ENCODE measurements around the gene ASPSCR1.

Gene ASPSCR1

GRCh38 chr17:81940538-81941483, 36.6 kb upstream of the ASPSCR1 start:
- 95% methylated on average over 56 of the region's 56 CpGs for WGBS
- Histone ChIP-seq H3K4me3 (ENCODE audit: insufficient read depth in 1 of 2, low read depth in 1 of 2, low read length in 2 of 2) (no peak overlapping the region), H3K36me3 (ENCODE audit: control insufficient read depth in 1 of 2, insufficient read depth in 2 of 2, low read depth in 1 of 2, low read length in 2 of 2) (no peaks in the 10 kb centered on the region), H4K8ac (ENCODE audit: low read length) (no peak overlapping the region), H2BK5ac (ENCODE audit: low read depth, low read length, poor library complexity, severe bottlenecking) (no peak overlapping the region), H2AFZ (ENCODE audit: low read depth, low read length) (no peak overlapping the region), H3K18ac (ENCODE audit: low read depth in 1 of 2, low read length in 2 of 2) (no peak overlapping the region), H3K14ac (ENCODE audit: low read length in 2 of 2) (peak overlapping the region in 1 of 2 experiments; percentile 22), H3K4ac (ENCODE audit: low read depth in 1 of 2, low read length in 2 of 2) (no peak overlapping the region), H3K23ac (ENCODE audit: low read length in 2 of 2) (no peak overlapping the region), H3K4me2 (ENCODE audit: low read length, poor library complexity, severe bottlenecking) (no peak overlapping the region), H4K91ac (ENCODE audit: low read length) (no peak overlapping the region), H2BK15ac (ENCODE audit: low read depth, poor library complexity, severe bottlenecking) (no peak overlapping the region), H2BK12ac (ENCODE audit: low read length in 2 of 2) (peak overlapping the region in 1 of 2 experiments; percentile 31), H2BK120ac (ENCODE audit: low read depth, low read length) (no peak overlapping the region), H3K27me3 (ENCODE audit: control insufficient read depth in 1 of 2, insufficient read depth in 1 of 2, low read length in 2 of 2) (peaks cover 13 to 47% of the 10 kb centered on the region in 2 experiments), H3K9ac (ENCODE audit: low read length) (no peak overlapping the region), H3K4me1 (ENCODE audit: control insufficient read depth, insufficient read depth, low read depth, low read length) (peaks cover 14% of the 10 kb centered on the region), H2AK5ac (ENCODE audit: low read length, severe bottlenecking) (no peak overlapping the region), H3K9me3 (ENCODE audit: control insufficient read depth, low read length) (no peaks in the 10 kb centered on the region), H3K27ac (ENCODE audit: low read length, poor library complexity, severe bottlenecking) (no peak overlapping the region), H3K79me1 (replicated peaks; ENCODE audit: low read length, poor library complexity, severe bottlenecking) (peaks cover 6% of the 10 kb centered on the region)
- DNase-seq, result no peak

GRCh38 chr17:81941484-81942166, 35.8 kb upstream of the ASPSCR1 start:
- H2AFZ ChIP-seq (ENCODE audit: low read depth, low read length), result no peak overlapping the region
- H2AK5ac ChIP-seq (ENCODE audit: low read length, severe bottlenecking), result no peak overlapping the region
- no peak overlapping the region for H4K8ac ChIP-seq (ENCODE audit: low read length)
- H3K14ac ChIP-seq (ENCODE audit: low read length in 2 of 2), result no peak overlapping the region
- no peak overlapping the region for H3K27ac ChIP-seq (ENCODE audit: low read length, poor library complexity, severe bottlenecking)
- WGBS, result 56% methylated on average over 29 of the region's 30 CpGs
- no peak overlapping the region for H2BK120ac ChIP-seq (ENCODE audit: low read depth, low read length)
- H3K4ac ChIP-seq (ENCODE audit: low read depth in 1 of 2, low read length in 2 of 2), result no peak overlapping the region
- H3K36me3 ChIP-seq (ENCODE audit: control insufficient read depth in 1 of 2, insufficient read depth in 2 of 2, low read depth in 1 of 2, low read length in 2 of 2), result no peaks in the 10 kb centered on the region
- H3K4me2 ChIP-seq (ENCODE audit: low read length, poor library complexity, severe bottlenecking), result no peak overlapping the region
- no peak overlapping the region for H4K91ac ChIP-seq (ENCODE audit: low read length)
- H3K27me3 ChIP-seq (ENCODE audit: control insufficient read depth in 1 of 2, insufficient read depth in 1 of 2, low read length in 2 of 2), result peaks cover 13 to 47% of the 10 kb centered on the region in 2 experiments
- no peak overlapping the region for H3K9ac ChIP-seq (ENCODE audit: low read length)
- no peak overlapping the region for H3K23ac ChIP-seq (ENCODE audit: low read length in 2 of 2)
- DNase-seq, result no peak
- H3K4me3 ChIP-seq (ENCODE audit: insufficient read depth in 1 of 2, low read depth in 1 of 2, low read length in 2 of 2), result no peak overlapping the region
- H3K18ac ChIP-seq (ENCODE audit: low read depth in 1 of 2, low read length in 2 of 2), result no peak overlapping the region
- H2BK12ac ChIP-seq (ENCODE audit: low read length in 2 of 2), result no peak overlapping the region
- peaks cover 1% of the 10 kb centered on the region for H3K79me1 ChIP-seq (replicated peaks; ENCODE audit: low read length, poor library complexity, severe bottlenecking)
- H3K9me3 ChIP-seq (ENCODE audit: control insufficient read depth, low read length), result no peaks in the 10 kb centered on the region
- H3K4me1 ChIP-seq (ENCODE audit: control insufficient read depth, insufficient read depth, low read depth, low read length), result peaks cover 9% of the 10 kb centered on the region
- no peak overlapping the region for H2BK5ac ChIP-seq (ENCODE audit: low read depth, low read length, poor library complexity, severe bottlenecking)
- H2BK15ac ChIP-seq (ENCODE audit: low read depth, poor library complexity, severe bottlenecking), result peak overlapping the region; percentile 19

GRCh38 chr17:81942167-81942553, 35.3 kb upstream of the ASPSCR1 start:
- no peak for DNase-seq
- H4K8ac ChIP-seq (ENCODE audit: low read length), result no peak overlapping the region
- H3K4me1 ChIP-seq (ENCODE audit: control insufficient read depth, insufficient read depth, low read depth, low read length), result peaks cover 6% of the 10 kb centered on the region
- H3K23ac ChIP-seq (ENCODE audit: low read length in 2 of 2), result no peak overlapping the region
- H2AFZ ChIP-seq (ENCODE audit: low read depth, low read length), result no peak overlapping the region
- H3K9ac ChIP-seq (ENCODE audit: low read length), result no peak overlapping the region
- H3K27me3 ChIP-seq (ENCODE audit: control insufficient read depth in 1 of 2, insufficient read depth in 1 of 2, low read length in 2 of 2), result peaks cover 13 to 50% of the 10 kb centered on the region in 2 experiments
- H3K36me3 ChIP-seq (ENCODE audit: control insufficient read depth in 1 of 2, insufficient read depth in 2 of 2, low read depth in 1 of 2, low read length in 2 of 2), result no peaks in the 10 kb centered on the region
- no peak overlapping the region for H2BK12ac ChIP-seq (ENCODE audit: low read length in 2 of 2)
- no peak overlapping the region for H2AK5ac ChIP-seq (ENCODE audit: low read length, severe bottlenecking)
- no peak overlapping the region for H3K14ac ChIP-seq (ENCODE audit: low read length in 2 of 2)
- no peak overlapping the region for H3K4me3 ChIP-seq (ENCODE audit: insufficient read depth in 1 of 2, low read depth in 1 of 2, low read length in 2 of 2)
- no peak overlapping the region for H2BK120ac ChIP-seq (ENCODE audit: low read depth, low read length)
- no peak overlapping the region for H4K91ac ChIP-seq (ENCODE audit: low read length)
- H2BK15ac ChIP-seq (ENCODE audit: low read depth, poor library complexity, severe bottlenecking), result peak overlapping the region; percentile 19
- no peaks in the 10 kb centered on the region for H3K9me3 ChIP-seq (ENCODE audit: control insufficient read depth, low read length)
- H3K18ac ChIP-seq (ENCODE audit: low read depth in 1 of 2, low read length in 2 of 2), result no peak overlapping the region
- H3K79me1 ChIP-seq (replicated peaks; ENCODE audit: low read length, poor library complexity, severe bottlenecking), result no peaks in the 10 kb centered on the region
- no peak overlapping the region for H2BK5ac ChIP-seq (ENCODE audit: low read depth, low read length, poor library complexity, severe bottlenecking)
- H3K27ac ChIP-seq (ENCODE audit: low read length, poor library complexity, severe bottlenecking), result no peak overlapping the region
- H3K4me2 ChIP-seq (ENCODE audit: low read length, poor library complexity, severe bottlenecking), result no peak overlapping the region
- 77% methylated on average over 7 of the region's 12 CpGs for WGBS
- H3K4ac ChIP-seq (ENCODE audit: low read depth in 1 of 2, low read length in 2 of 2), result no peak overlapping the region

- H3K36me3 ChIP-seq (ENCODE audit: control insufficient read depth in 1 of 2, insufficient read depth in 2 of 2, low read depth in 1 of 2, low read length in 2 of 2), result no peaks in the 10 kb centered on the region
- DNase-seq, result no peak
- H3K79me1 ChIP-seq (replicated peaks; ENCODE audit: low read length, poor library complexity, severe bottlenecking), result no peaks in the 10 kb centered on the region
- H2AFZ ChIP-seq (ENCODE audit: low read depth, low read length), result no peak overlapping the region
- no peak overlapping the region for H3K27ac ChIP-seq (ENCODE audit: low read length, poor library complexity, severe bottlenecking)
- no peak overlapping the region for H2BK12ac ChIP-seq (ENCODE audit: low read length in 2 of 2)
- H3K18ac ChIP-seq (ENCODE audit: low read depth in 1 of 2, low read length in 2 of 2), result no peak overlapping the region
- no peak overlapping the region for H2AK5ac ChIP-seq (ENCODE audit: low read length, severe bottlenecking)
- H3K27me3 ChIP-seq (ENCODE audit: control insufficient read depth in 1 of 2, insufficient read depth in 1 of 2, low read length in 2 of 2), result peaks cover 13 to 41% of the 10 kb centered on the region in 2 experiments
- H2BK120ac ChIP-seq (ENCODE audit: low read depth, low read length), result no peak overlapping the region
- no peak overlapping the region for H2BK15ac ChIP-seq (ENCODE audit: low read depth, poor library complexity, severe bottlenecking)
- H3K14ac ChIP-seq (ENCODE audit: low read length in 2 of 2), result no peak overlapping the region
- no peak overlapping the region for H2BK5ac ChIP-seq (ENCODE audit: low read depth, low read length, poor library complexity, severe bottlenecking)
- H3K4ac ChIP-seq (ENCODE audit: low read depth in 1 of 2, low read length in 2 of 2), result no peak overlapping the region
- H3K9me3 ChIP-seq (ENCODE audit: control insufficient read depth, low read length), result no peaks in the 10 kb centered on the region
- H4K91ac ChIP-seq (ENCODE audit: low read length), result no peak overlapping the region
- H3K9ac ChIP-seq (ENCODE audit: low read length), result no peak overlapping the region
- 94% methylated on average over 9 of the region's 9 CpGs for WGBS
- H3K4me2 ChIP-seq (ENCODE audit: low read length, poor library complexity, severe bottlenecking), result no peak overlapping the region
- H3K23ac ChIP-seq (ENCODE audit: low read length in 2 of 2), result no peak overlapping the region
- H4K8ac ChIP-seq (ENCODE audit: low read length), result no peak overlapping the region
- no peak overlapping the region for H3K4me3 ChIP-seq (ENCODE audit: insufficient read depth in 1 of 2, low read depth in 1 of 2, low read length in 2 of 2)
- peaks cover 6% of the 10 kb centered on the region for H3K4me1 ChIP-seq (ENCODE audit: control insufficient read depth, insufficient read depth, low read depth, low read length)
These were observed 32.6 kb upstream of the ASPSCR1 start for GRCh38 chr17:81944858-81945257.

All from mesenchymal stem cell (in vitro differentiated cells and primary cell).